CD4-positive, alpha-beta T cell treated with Interleukin-4 for 4 hours (primary cell): ENCODE results near the gene TMX3.
A peak's percentile ranks its signal among the peaks of the same experiment; 100 is the strongest.

Source experiments
- DNase-seq: peaks from one replicate; pipeline ENCODE4 v3.0.0-alpha.2; 2020

The TMX3 gene

GRCh38 chr18:68705119-68705518, 9.8 kb downstream of the TMX3 start:
- DNase-seq, result no peak

GRCh38 chr18:68703326-68703725, 11.6 kb downstream of the TMX3 start:
- no peak for DNase-seq

- DNase-seq, result no peak
Observed at GRCh38 chr18:68701353-68701752, 13.6 kb downstream of the TMX3 start.

- no peak for DNase-seq
Observed at GRCh38 chr18:68699043-68699442, 15.9 kb downstream of the TMX3 start.

GRCh38 chr18:68696937-68697336, 18.0 kb downstream of the TMX3 start:
- no peak for DNase-seq

- DNase-seq, result no peak
Observed at GRCh38 chr18:68694316-68694715, 20.6 kb downstream of the TMX3 start.

GRCh38 chr18:68693091-68693815, 21.7 kb downstream of the TMX3 start:
- no peak for DNase-seq

GRCh38 chr18:68679528-68679927, 35.4 kb downstream of the TMX3 start:
- DNase-seq, result no peak

GRCh38 chr18:68676913-68677312, 38.0 kb downstream of the TMX3 start:
- peak; percentile 4 for DNase-seq

GRCh38 chr18:68667121-68667520, 47.8 kb downstream of the TMX3 start:
- no peak for DNase-seq

GRCh38 chr18:68666381-68666780, 48.5 kb downstream of the TMX3 start:
- DNase-seq, result no peak

- no peak for DNase-seq
Observed at GRCh38 chr18:68665628-68666027, 49.3 kb downstream of the TMX3 start.

GRCh38 chr18:68662754-68663153, 52.2 kb downstream of the TMX3 start:
- no peak for DNase-seq

GRCh38 chr18:68660354-68661183, 54.3 kb downstream of the TMX3 start:
- DNase-seq, result peak; percentile 20

GRCh38 chr18:68648191-68648590, 66.7 kb downstream of the TMX3 start:
- no peak for DNase-seq

GRCh38 chr18:68642003-68642402, 72.9 kb downstream of the TMX3 start:
- DNase-seq, result no peak

GRCh38 chr18:68640861-68641260, 74.0 kb downstream of the TMX3 start:
- no peak for DNase-seq

GRCh38 chr18:68638613-68639012, 76.3 kb downstream of the TMX3 start:
- no peak for DNase-seq

GRCh38 chr18:68627812-68628211, 87.1 kb downstream of the TMX3 start:
- DNase-seq, result no peak
